PC-9 (cell line): ENCODE results near the gene HMX3.

ENCODE experiments used
- CTCF ChIP-seq: fragments of 200-600 bp; sonication (generic); conservative IDR thresholded peaks from 2 replicates; pipeline ENCODE4 v1.6.1; 2017; ENCODE audit warnings: mixed run types, antibody characterized with exemption, mild to moderate bottlenecking, moderate library complexity
- EZH2 ChIP-seq: fragments of 200-600 bp; sonication (generic); IDR thresholded peaks from 2 replicates; pipeline ENCODE4 v1.8.0; 2017; ENCODE audit warnings: antibody characterized with exemption, low read depth

GRCh38 chr10:123180101-123181090 is 44.6 kb downstream of the HMX3 start:
- TF ChIP-seq CTCF, result no peak
- no peak for TF ChIP-seq EZH2
